Right lung (tissue), 5 donors: ENCODE data around the gene NOP53. TPM values are rescaled to one million over a fixed set of nuclear protein-coding genes. Genes with fewer than 3 reads are reported as not detected.
"Not testable (repeated sequence)": the region's sequence is repeated elsewhere in the genome, so short reads cannot be mapped to it uniquely, and the experiment has no call there.

Experiments
- DNase-seq, 2 donors: peaks; one replicate each; pipeline ENCODE4 v3.0.0-alpha.2; 2013
- polyA plus RNA-seq, 5 donors: library from polyadenylated mRNA; unstranded; fragments of 120-200 nt; gene quantifications; one replicate each; pipeline versions ENCODE4 v1.2.1 to v1.2.3, GENCODE V29; 2013; ENCODE audit warnings: inconsistent platforms in 1 of 5, low replicate concordance in 1 of 5; ENCODE audit not compliant: insufficient read length in 5 of 5, insufficient read depth in 1 of 5

Gene NOP53
- polyA plus RNA-seq, 5 donors, result 393 to 541 (median 463) TPM

GRCh38 chr19:47769534-47769933 is 24.2 kb downstream of the NOP53 start:
- no peak for DNase-seq

DNA sequence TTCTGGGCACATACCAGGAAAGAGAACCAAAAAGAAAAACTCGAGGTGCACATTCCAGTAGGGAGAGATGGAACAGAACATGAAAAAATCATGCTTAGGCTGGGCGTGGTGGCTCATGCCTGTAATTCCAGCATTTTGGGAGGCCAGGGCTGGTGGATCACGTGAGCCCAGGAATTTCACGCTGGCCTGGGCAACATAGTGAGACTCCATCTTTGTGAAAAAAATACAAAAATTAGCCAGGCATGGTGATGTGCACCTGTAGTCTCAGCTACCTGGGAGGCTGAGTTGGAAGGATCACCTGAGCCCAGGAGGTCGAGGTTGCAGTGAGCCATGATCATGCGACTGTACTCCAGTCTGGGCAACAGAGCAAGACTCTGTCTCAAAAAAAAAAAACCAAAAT is 25.9 kb downstream of the NOP53 start:
- DNase-seq, result not testable (repeated sequence)

DNA sequence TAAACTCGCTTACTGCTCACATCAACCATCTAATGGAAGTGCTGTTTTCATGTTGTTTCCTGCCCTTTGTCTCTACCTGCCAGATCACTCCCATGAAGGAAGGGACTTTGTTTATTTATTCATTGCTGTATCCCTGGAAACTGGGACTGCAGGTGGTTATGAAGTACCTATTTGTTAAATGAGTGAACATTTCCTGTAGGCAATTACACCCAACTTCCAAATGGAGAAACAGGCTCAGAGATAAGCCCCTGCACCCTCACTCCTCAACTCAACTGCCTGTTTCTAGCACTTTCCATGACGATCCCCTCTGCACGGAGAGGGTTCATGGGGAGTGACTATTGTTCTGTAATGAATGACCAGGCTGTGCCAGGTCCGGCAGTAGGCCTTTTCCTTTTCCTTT is 31.2 kb downstream of the NOP53 start:
- peak in 1 of 2 donors; percentile 38 for DNase-seq

DNA sequence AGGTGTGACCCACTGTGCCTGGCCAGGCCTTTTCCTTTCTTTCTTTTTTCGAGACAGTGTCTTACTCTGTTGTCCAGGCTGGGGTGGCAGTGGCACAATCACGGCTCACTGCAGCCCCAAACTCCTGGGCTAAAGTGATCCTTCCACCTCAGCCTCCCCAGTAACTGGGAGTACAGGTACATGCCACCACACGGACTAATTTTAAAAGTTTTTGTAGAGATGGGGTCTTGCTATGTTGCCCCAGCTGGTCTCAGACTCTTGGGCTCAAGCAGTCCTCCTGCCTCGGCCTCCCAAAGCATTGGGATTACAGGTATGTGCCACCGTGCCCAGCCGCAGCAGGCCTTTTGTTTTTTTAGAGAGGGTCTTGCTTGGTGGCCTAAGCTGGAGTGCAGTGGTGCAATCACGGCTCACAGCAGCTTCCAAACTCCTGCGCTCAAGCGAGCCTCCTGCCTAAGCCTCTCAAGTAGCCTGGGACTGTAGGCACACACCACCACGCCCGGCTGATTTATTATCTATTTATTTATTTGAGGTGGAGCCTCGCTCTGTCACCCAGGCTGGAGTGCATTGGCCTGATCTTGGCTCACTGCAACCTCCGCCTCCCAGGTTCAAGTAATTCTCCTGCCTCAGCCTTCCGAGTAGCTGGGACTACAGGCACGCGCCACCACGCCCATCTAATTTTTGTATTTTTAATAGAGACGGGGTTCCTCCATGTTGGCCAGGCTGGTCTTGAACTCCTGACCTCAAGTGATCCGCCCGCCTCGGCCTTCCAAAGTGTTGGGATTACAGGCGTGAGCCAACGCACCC is 32.1 kb downstream of the NOP53 start:
- DNase-seq, result not testable (repeated sequence)

DNA sequence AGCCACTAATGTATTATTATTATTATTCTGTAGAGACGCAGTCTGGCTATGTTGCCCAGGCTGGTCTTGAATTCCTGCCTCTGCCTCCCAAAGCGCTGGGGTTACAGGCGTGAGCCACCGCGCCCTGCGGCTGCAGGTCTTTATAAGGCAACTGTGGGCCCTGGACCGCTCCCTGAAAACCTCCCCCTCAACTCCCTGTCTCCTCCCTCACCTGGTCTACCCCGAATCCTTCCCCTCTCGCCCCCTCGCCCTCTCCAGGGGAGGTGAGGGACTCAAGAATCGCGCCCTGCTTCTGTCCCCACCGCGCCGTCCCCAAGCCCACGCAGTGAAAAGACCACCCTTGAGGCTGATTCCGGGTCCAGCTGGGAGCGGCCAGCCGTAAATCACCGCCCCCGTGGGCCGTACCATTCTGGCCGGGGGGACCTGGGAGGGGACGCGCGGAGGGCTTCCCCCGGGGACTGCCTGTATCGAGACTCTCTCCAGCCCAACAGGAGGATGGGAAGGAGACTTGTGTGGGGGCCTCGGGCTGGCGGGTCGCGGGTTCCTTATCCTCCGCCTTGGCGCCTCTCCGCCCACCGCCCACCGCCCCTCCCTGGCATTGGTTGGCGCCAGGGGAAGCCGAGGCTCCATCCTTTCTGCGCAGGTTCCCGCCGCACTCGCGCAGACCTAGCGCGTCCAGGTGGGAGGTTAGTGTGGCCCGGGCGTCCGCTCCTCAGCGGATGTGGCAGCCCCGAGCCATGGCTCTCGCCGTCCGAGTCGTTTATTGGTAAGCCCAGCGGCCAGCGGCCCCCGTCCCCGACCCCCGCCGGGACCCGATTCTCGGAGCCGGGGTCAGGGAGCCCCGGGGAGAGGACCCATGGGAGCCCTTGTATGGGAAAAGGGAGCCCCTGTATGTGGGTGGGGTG is 33.0 kb downstream of the NOP53 start, which contains the start of gene SELENOW:
TSS of gene SELENOW (plus strand) at position 655 of the 905 bp plus-strand sequence. CDS start at position 738, 83 bp downstream.
- peak; percentile 82 to 88 for DNase-seq

DNA sequence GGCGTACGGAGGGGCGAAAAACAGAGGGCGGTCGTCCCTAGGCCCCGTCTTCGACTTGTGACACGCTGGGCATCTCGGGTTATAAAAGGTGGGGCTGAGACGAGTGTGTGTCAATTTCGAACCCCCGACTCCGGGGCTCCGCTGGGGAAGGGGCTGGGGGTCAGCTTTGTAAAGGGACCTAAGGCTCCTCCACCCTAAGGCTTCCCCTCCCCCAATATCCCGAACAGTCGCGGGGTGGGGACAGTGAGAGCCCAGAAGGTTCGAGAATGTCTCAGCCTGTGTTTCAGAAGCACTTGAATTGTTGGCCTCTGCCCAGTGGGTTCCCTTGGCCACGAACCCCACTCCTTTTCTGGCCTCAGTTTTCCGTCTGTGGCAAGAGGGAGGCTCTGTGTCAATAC is 33.6 kb downstream of the NOP53 start:
- no peak for DNase-seq

DNA sequence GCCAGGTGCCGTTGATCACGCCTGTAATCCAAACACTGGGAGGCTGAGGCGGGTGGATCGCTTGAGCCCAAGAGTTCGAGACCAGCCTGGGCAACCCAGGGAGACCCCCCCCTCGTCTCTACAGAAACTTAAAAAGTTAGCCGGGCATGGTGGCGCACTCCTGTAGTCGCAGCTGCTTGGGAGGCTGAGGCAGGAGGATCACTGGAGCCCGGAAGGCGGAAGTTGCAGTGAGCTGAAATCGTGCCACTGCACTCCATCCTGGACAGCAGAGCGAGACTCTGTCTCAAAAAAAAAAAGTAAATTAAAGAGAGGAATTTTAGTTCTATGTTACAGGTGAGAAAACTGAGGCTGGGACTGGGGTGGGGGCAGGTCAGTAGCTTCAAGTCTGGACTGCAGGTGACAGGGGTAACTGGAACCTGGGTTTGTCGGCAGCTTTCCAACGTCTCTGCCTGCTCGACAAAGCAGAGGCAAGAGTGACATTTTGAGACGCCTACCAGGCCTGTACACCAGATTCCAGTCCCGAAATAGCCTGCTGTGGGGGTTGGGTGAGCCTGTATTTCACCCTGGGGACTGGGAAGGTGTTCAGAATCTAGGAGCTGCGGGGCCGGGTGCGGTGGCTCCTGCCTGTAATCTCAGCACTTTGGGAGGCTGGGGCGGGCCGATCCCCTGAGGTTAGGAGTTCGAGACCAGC is 34.3 kb downstream of the NOP53 start:
- no peak for DNase-seq

DNA sequence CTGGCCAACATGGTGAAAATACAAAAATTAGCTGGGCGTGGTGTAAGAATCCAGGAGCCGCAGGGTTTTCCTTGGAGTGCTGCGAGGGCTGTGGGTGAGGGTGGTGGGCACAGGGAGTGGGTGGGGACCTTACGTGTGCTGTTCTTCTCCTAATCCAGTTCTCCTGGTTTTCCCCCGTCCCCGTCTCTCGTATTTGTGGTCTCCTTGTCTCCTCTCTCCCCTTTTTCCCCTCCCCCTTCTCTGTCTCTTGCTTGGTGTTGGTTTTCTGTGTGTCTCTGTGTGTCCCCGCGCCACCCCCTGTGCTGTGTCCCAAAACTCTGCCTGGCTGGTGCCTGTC is 34.8 kb downstream of the NOP53 start:
- DNase-seq, result no peak

GRCh38 chr19:47781590-47782262 is 36.4 kb downstream of the NOP53 start:
- no peak for DNase-seq

- no peak for DNase-seq
These were observed 41.2 kb downstream of the NOP53 start for GRCh38 chr19:47786566-47786965.

GRCh38 chr19:47787307-47787706 is 42.0 kb downstream of the NOP53 start:
- DNase-seq, result not testable (repeated sequence)

DNA sequence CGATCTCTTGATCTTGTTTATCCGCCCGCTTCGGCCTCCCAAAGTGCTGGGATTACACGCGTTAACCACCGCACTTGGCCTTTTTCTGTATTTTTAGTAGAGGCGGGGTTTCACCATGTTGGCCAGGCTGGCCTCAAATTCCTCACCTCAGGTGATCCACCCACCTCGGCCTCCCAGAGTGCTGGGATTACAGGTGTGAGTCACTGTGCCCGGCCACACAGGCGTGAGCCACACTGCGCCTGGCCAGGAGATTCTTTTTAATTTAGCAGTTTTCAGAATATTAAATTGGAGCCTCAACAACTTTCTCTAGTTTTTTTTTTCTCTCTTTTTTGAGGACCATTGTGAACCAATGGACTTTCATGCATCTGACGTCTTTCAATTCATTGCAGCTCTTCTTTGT is 44.5 kb downstream of the NOP53 start:
- DNase-seq, result not testable (repeated sequence)

- DNase-seq, result no peak
These were observed 45.1 kb downstream of the NOP53 start for GRCh38 chr19:47790398-47790814.

- no peak for DNase-seq
These were observed 47.3 kb downstream of the NOP53 start for GRCh38 chr19:47792616-47793015.

- DNase-seq, result no peak
These were observed 49.2 kb downstream of the NOP53 start for GRCh38 chr19:47794526-47794925.

GRCh38 chr19:47796785-47797184 is 51.4 kb downstream of the NOP53 start:
- no peak for DNase-seq

DNA sequence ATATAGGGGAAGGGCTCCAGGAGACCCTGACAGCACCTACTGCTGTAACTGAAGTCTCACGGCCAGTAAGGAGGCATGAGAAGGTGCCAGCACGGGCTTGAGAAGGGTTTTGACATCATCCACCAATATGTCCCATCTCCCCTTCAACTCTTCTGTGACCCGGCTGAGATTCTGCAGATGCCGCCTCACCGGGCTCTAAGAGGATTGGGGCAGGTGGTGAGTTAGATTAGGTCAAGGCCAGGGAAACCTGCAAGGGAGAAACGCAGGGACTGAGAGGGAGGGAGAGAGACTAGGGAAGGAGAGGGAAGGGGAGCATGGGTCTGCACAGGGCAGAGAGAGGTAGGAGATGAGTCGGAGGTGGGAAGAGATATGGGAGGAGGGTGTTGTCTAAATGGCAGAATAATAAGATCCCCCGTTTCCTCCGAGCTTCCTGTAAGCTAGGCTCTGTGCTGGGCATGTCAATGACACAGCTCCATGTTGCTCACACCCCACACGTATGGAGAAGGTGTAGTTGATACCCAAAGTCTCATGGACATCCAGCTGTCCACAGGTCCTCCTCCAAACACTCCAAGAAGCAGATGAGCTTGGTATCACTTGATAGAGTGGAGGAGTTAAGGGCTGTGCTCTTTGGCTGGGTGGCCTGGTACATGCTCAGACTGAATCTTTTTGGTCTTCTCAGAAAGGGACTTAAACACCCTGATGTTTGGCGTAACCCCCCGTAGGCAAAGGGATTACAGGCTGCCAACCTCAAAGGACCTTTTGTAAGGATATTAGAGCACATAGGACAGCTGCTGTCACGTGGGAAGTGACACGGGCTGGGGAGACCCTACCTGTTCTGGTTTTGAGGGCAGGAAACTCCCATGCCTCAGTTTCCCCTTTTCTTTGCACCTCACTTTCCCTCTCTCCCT is 52.9 kb downstream of the NOP53 start:
- no peak for DNase-seq

GRCh38 chr19:47798904-47799266 is 53.5 kb downstream of the NOP53 start:
- no peak for DNase-seq

- no peak for DNase-seq
These were observed 55.9 kb downstream of the NOP53 start for GRCh38 chr19:47801270-47801669.

DNA sequence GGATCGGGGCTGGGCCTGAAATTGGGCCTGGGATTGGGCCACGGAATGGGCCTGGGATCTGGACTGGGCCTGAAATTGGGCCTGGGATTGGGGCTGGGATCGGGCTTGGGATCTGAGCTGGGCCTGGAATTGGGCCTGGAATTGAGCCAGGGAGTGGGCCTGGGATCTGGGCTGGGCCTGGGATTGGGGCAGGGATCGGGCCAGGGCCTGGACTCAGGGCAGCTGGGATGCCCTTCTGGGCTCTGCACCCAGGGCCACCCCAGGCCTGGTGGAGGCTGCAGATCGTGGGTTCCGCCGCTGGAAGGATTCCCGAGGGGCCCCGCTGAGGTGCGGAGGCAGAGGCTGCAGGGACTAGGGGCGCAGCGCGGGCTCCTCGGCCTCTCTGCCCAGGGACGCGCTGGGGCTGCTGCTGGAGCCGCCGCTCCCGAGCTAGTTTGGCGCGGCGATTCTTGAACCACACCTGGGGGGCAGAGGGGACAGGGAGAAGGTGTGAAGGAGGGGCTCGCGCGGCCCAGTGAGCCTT is 57.2 kb downstream of the NOP53 start:
- DNase-seq, result no peak
